Left hindlimb (tissue), 1 donor: ENCODE measurements around the gene RASA3.

ENCODE experiments used
- DNase-seq: peaks from one replicate; pipeline ENCODE4 v3.0.0-alpha.2; 2018

RASA3 gene

DNA sequence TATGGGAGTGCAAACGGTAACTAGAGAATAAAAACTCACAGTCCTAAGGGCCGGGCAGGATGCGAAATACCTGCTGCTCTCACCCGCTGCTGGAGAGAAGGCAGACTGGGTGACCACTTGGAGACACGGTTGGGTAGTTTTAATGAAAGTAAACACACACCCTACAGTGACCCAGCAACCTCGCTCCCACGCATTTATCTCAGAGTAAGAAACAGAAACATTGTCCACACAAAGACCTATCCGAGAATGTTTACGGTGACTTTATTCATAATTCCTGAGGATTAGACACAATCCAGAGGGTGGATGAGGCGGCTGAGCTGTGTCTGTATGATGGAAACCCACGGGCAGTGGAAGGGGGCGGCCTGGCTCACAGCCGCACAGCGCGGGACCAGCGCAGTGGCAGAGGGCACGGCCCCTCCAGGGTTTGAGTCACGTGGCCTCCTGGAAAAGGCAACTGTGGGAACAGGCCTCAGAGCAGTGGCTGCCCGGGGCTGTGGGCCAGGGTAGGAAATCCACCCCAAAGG is 85.0 kb downstream of the RASA3 start:
- DNase-seq, result no peak

DNA sequence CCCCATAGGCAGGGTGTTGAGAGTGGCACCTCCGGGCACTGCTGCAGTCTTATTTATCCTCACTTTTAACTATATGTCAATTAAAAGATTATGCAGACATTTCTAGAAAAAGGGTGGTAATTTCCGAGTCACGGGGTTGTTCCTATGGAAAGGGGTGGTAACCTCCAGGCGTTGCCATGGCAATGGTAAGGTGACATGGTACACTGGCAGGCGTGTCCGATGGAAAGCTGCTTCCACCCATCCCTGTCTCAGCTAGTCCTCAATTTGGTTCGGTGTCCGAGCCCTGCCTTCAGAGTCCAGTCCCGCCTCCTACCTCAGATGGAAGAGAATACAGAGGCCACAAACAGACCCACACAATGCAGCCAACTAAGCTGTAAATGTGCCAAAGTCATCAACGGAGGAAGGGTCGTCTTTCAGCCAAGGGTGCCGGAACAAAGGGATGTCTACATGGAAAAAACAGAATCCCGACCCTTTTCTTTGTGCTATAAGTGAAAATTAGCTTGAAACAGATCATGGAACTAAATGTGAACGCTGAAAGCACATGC is 85.9 kb downstream of the RASA3 start:
- DNase-seq, result no peak

DNA sequence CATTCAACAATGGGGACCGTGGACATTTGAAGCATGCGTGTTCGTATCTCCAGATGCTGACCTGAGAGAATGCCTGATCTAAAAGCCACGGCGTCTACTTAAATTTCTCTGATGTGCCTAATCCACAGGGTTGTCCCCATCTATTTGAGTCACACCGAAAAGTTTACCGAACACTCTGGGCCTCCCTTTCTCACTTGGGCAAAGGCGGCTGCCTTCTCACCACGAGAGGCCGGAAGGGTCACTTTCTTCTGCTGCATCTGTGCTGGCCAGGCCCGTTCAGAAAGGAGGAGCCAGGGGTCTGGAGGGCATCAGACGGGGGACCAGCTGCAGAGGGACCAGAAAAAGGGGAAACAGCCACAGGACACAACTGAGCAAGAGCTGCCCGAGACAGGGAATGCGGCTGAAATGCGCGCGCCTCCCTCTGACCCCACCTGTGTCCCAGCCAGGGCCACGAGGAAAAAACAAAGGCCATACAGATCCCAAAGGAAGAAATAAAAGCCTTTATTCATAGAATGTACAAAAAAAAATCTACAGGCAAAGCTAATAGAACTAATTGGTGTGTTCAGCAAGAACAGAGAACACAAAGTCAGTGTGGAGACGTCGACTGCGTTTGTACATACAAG is 87.2 kb downstream of the RASA3 start:
- DNase-seq, result no peak

DNA sequence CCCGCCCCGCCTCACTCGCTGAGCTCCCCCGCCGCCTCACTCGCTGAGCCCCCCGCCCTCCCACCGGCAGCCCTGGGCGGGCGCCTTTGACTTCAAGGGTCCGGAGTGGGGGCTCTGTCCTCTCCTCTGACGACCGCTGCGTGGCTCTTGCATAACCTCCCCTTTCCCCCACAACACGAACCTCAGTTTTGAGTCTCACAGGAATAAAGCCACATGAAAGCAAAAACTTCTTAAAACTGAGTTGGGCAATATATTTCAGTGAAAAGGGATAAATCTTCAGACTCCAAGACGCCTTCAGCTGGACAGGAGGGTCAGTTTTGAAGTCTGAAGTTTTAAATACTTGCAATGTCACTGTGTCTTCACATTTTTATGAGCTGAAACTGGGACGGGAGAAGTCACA is 87.9 kb downstream of the RASA3 start:
- no peak for DNase-seq

DNA sequence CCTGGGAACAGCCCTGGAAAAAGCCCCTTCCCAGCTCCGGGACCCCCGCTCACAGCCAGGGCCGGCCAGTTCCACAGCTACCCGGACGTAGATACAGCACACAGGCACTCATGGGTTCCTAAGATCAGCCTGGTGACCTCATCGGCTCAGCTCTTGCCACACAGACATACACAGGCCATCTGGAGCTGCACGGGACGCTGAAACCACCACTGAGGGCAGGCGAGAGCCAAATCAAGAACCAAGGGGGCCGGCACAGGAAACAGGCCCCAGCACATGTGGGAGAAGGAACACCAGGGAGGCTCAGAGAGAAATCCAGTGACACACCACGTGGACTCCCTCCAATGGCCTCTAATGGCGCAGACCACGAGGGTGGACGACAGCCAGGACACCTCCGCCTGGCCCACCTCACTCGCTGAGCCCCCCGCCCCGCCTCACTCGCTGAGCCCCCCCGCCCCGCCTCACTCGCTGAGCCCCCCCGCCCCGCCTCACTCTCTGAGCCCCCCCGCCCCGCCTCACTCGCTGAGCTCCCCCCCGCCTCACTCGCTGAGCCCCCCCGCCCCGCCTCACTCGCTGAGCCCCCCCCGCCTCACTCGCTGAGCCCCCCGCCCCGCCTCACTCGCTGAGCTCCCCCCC is 88.9 kb downstream of the RASA3 start:
- DNase-seq, result no peak

DNA sequence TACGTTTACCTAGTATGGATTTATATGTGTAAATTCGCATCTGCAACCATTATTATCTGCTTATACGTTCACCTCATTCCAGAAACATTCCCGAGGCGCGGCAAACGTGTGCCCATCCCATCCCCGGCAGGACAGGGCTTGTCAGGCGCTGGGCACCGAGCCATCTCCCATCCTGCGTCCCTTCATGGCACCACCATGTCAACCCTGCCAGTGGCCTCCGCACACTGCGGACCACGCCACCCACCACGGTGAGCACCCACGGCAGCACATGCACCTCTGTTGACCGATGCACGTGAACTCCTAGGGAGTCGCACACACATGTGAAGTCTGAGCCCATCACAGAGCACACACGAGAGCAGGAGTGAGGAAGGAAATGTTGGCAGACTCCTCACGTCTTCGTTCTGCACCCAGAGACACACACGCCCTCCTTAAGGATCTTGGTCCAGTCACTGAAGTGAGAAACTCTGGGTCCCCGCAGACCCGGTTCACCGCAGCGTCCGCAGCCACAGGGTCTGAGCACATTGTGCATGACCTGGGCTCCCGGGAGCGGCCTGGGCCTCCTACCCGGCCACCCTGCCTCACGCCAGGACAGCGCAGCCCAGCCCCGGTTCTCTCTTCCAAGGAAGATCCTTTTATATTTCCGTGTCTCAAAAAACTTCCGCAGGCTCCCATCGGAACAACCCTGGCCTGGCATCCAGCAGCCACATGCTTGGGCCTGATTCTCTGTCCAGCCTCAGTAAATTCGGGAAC is 90.2 kb downstream of the RASA3 start:
- no peak for DNase-seq

DNA sequence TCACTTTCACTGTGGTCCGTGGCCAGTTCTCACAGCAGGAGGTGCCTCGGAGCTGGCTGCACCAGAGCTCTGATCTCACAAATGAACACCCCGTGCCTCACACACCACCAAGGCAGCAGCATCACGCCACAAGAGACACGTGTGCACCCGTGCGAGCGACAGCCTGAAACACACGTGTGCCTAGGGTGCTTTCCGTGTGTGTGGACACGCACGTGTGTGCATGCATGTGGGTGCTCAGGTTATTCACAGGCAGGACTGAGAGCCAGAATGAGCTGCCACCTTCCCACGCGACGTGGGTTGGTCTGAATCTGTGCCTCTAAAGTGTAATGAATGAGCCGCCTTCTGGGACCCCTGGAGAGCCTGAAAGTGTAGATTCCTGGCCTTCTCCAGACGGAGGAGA is 90.9 kb downstream of the RASA3 start:
- no peak for DNase-seq

DNA sequence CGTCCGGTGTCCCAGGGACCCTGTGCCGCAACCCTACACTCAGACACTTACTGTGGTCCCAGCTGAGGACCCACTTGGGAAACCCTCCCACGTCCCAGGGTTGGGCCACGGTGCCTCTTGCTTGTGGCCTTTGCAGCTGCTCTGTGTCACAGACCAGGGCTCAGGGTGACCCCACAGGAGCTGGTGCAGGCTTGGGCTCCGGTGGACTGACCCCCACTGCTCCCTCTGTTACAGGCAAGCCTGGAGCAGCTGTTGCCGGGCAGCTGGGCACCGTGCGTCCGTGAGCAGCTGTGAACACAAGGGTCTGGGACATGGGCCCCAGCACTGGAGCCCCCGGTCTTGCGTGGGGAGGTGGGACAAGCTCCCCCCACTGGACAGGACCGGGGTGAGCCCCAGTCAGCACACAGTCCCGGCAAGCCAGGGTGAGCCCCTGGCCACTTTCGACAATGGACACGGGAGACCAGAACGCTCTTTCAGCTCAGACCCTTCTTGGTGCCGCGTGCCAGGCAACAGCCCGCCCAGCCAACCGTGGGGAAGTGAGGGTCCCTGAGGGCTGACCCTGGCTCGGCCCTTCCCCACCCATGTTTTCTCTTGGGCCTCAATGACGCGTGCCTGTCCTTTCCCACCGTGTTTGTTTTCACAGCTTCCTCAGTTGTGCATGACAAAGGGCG is 92.8 kb downstream of the RASA3 start:
- no peak for DNase-seq

DNA sequence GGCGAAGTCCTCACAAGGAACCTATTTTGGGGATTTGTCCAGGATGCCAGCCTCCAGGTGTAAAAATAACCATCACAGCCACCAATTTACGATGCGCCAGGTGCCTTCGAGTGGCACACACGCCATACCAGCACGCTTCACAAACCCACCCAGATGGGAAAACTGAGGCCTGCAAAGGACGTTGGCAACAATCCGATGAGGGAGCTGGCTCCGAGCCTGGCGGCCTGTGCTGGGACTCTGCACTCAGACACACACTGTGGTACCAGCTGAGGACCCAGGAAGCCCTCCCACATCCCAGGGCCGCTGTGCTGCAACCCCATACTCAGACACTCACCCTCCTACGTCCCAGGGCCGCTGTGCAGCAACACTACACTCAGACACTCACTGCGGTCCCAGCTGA is 93.5 kb downstream of the RASA3 start:
- DNase-seq, result no peak

DNA sequence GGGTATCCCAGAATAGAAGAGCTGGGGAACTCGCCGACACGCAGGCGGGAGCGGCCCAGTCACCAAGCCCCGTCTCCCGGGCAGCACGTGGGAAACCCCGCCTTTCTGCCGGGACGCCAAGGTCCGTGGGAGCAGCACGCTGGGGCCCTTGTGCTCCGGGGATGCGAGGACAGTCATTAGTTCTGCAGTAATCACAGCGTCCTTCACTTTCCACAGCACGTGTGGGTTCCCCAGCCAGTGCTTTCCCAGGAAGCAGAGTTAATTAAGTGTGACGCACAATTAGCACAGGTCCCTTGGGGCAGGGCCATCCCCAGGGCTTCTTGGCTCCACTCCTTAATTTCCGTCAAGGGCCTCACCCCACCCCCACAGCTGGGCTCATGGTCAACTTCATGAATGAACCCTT is 94.2 kb downstream of the RASA3 start:
- DNase-seq, result no peak

DNA sequence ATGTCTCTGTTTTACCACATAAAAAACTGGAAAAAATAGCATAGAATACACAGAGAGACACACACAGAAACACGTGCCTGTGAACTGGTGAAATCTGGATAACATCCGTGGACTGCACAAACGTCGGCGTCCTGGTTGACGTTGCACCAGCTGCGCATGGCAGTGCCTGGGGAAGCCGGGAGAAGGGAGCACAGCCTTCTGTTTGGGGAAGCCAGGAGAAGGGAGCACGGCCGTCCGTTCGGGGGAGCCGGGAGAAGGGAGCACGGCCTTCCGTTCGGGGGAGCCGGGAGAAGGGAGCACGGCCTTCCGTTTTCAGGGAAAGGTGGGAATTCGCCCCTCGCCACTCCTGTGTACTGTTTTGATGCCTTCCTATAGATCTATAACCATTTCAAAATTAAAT is 94.7 kb downstream of the RASA3 start:
- DNase-seq, result no peak

DNA sequence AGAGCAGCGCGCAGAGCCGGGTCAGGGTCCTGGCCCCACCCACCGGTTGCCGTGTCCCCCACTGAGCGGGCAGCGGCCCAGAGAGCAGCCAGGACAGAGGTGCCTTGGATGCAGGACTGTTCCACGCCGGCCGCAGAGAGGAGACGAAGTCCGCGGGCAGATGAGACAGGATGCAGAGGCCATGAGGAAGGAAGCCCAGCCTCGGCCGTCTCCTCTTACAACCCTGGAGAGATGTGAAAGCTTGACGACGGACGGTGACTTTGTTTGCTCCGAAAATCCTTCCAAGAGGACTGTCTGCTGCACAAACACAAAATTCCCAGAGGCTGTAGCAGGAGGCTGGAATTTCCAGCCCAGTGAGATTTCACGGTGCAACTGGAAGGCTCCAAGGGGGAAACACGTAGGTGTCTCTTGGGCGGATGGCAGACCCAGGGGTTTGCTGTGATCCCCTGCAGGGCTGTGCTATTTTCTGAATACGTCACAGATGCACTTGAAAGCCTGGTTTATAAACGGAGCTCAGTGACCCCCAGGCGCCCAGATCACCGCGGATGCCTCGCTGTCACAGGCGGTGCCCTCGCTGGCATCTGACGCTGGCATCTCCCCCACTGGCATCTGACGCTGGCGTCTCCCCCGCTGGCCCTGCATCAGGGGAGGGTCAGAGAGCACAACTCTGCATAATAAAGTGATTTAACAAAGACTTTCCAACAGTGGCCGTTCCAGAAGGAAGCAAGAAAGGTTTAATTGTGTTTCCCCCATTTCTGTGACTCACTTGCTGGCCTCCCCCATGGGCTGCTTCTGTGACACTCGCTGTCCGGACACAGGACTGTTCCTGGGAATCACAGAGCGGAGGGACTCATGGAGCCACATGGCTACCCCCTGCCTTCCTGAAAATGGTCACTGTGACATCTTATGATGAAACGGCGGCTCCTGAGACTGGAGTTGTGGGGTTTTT is 96.6 kb downstream of the RASA3 start:
- DNase-seq, result no peak

DNA sequence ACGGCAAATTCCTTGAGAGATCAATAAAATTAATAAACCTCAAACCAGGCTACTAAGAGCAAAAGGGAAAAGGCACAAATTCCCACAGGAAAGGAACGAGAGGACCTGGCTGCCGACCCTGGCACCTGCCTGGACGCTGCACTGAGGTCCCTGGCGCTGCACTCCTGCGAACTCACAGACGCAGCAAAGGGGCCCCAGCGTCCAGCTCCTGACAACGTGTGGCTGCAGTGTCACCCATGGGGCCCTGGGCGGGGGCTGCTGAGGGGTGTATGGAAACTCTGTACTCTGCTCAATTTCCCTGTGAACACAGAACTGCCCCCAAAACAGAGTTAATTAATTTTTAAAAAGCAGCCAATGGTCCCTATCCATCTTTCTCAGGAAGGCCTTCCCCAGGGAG is 97.2 kb downstream of the RASA3 start:
- no peak for DNase-seq

DNA sequence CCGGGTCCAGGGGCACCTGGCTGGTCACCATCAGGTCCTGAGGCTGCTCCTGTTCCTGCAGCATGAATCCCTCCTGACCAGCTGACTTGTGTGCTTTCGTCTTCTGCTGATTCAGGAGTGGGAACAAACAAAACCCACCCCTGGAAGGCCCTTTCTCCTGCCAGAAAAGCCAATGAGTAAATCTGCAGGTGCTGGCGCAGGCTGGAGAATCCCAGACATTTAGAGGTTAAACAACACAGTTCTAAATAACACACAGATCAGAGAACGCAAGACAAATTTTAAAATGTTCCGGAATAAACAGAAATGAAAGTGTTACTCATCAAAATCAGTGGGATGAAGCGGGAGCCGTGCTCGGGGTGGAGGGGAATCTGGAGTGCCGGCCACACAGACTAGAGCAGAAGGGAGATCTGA is 97.9 kb downstream of the RASA3 start:
- no peak for DNase-seq

DNA sequence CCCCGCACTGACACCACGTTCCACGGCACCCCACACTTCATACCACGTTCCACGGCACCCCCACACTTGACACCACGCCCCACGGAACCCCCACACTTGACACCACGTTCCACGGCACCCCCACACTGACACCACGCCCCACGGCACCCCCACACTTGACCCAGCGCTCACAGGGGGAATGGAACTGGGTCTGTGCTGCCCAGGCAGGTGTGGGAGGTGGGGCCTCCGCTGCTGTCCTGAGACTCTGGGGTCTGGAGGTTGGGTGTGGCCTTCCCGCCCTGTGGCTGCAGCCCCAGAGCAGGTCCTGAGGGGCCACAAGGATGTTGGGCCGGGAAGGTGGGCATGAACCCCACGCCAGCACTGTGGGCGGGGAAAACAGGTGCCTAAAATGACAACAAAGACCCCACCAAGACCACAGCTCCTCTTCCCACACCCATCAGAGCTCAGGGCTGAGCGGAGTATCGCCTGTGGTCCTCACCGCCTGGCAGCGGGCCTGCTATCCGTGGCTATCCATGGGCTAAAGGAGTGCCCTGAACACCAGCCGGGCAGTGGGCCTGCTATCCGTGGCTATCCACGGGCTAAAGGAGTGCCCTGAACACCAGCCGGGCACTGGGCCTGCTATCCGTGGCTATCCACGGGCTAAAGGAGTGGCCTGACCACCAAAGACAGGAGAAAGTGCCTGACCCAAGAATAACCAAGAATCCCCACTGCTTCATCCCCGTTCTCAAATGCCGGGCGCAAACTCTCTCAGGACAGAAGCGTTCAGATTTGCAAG is 98.7 kb downstream of the RASA3 start:
- DNase-seq, result no peak

DNA sequence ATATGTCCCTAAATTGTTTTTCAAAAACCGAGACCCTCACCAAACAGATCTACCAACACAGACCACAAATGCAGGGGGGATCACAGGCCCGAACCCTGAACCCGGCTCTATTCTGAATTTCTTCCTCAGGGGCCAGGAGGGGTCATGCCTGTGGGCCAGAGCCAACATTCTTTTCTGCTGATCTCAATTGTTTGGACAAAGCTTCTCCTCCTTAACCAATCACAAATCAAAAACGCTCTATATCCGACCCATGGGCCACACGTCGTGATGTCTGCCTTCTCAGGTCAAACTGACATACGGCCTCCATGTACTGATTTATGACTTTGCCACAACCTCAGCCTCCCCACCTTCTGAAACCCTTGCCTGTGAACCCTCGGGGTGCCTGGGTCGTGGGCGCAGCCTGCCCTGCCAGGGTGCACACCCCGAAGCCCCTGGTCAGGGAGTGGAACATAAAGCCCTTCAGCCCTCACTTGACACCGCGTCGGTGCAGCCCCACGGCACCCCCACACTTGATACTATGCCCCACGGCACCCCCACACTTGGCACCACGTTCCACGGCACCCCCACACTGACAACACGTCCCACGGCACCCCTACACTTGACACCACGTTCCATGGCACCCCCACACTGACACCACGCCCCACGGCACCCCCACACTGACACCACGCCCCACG is 100.2 kb downstream of the RASA3 start:
- DNase-seq, result no peak

DNA sequence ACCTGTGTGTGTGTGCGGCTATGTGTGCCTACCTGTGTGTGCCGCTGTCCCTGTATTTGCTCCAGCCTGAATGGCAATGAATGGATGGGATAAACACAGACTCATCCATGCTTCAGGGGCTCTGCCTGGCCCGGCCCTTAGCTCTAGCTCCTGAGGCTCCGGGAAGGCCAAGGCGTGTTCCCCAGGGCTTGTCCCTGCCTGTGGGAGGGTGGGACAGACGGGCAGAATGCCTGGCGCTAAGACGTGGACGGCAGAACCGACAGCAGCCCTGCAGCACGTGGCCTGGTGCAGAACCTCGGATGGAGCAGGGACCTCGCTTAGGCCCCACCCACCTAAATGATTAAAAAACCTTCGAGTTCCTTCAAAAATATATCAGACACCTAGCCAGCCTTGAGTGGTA is 100.8 kb downstream of the RASA3 start:
- no peak for DNase-seq

DNA sequence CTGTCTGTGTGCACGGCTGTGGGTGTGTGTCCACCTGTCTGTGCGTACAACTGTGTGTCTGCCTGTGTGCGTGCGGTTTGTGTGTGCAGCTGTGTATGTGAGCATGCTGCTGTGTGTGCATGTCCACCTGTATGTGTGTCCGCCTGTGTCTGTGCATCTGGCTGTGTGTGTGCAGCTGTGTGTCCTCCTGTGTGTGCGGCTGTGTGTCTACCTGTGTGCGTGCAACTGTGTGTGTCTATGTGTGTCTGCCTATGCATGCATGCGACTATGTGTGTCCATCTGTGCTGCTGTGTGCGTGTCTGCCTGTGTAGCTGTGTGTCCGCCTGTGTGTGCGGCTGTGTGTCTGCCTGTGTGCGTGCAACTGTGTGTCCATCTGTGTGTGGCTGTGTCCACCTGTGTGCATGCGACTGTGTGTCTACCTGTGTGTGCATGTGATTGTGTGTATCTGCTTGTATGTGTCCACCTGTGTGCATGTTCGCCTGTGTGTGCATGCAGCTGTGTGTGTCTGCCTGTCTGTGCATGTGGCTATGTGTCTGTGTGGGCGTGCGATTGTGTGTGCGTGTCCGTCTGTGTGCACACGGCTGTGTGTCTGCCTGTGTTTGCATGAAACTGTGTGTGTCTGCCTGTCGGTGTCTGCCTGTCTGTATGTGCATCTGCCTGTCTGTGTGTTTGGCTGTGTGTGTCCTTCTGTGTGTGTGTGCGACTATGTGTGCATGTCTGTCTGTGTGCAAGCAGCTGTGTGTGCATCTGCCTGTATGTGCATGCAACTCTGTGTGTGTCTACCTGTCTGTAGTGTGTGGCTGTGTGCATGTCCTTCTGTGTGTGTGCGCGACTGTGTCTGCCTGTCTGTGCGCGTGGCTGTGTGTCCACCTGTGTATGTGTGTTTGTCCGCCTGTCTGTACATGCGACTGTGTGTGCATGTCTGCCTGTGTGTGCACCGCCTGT is 101.5 kb downstream of the RASA3 start:
- DNase-seq, result no peak

DNA sequence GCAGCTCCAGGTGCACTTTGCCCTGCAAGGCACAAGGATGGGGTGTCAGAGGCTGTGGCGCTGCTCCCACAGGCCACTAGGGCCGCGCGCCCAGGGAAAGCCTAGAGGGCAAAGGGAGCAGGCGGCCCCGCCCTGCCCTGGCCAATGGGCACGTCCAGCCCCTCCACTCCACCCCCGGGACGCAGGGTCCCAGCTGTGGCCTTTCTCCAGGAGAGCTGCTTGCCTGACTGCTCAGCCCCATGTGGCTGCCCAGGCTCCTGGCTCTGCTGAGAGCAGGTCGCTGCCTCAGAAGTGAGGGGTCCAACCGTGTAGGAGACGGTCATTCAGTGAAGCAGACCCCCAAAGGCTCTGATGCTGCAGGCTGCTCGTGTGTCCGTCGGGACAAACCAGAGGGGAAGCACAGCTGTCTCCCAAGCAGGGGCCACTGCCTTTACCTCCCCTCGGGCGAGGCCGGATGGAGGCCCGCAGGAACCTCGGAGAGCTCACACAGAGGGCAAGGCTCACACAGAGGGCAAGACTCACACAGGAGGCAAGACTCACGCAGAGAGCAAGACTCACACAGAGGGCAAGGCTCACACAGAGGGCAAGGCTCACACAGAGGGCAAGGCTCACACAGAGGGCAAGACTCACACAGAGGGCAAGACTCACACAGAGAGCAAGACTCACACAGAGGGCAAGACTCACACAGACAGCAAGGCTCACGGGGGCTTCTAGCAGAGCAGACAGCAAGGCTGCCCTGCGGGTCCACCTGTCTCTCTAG is 102.4 kb downstream of the RASA3 start:
- DNase-seq, result no peak
